Activated CD4-positive, alpha-beta memory T cell treated with anti-CD3 and anti-CD28 coated beads, Interleukin-2, amount 10 ng/mL, durations not matched to agents 7 days and 5 days (primary cell): ENCODE measurements around the gene GPC3. TPM values are rescaled to one million over a fixed set of nuclear protein-coding genes. Genes with fewer than 3 reads are reported as not detected.

Source experiments
- CTCF ChIA-PET: fragments of 350-600 bp; sonication (Branson Sonifier 250); formaldehyde crosslinking; loops from one replicate; lab custom pipeline; 2021; ENCODE audit warnings: antibody characterized with exemption, inconsistent platforms; lab: Charles Lee
- POLR2A ChIA-PET: fragments of 350-600 bp; sonication (Branson Sonifier 250); formaldehyde crosslinking; loops from one replicate; lab custom pipeline; 2021; ENCODE audit warnings: antibody characterized with exemption; lab: Charles Lee
- DNase-seq: peaks from one replicate; pipeline ENCODE4 v3.0.0-alpha.2; 2020
- H3K27ac Mint-ChIP-seq: one replicate; pipeline ENCODE4 v1.8.0; 2021; ENCODE audit warnings: mild to moderate bottlenecking, mixed read lengths
- H3K27me3 Mint-ChIP-seq: one replicate; pipeline ENCODE4 v1.8.0; 2021; ENCODE audit warnings: mixed read lengths
- H3K36me3 Mint-ChIP-seq: one replicate; pipeline ENCODE4 v1.8.0; 2021; ENCODE audit warnings: low read depth, mixed read lengths
- H3K4me1 Mint-ChIP-seq: one replicate; pipeline ENCODE4 v1.8.0; 2021; ENCODE audit warnings: mixed read lengths
- H3K4me3 Mint-ChIP-seq: one replicate; pipeline ENCODE4 v1.8.0; 2021; ENCODE audit warnings: mild to moderate bottlenecking, mixed read lengths
- H3K9me3 Mint-ChIP-seq: one replicate; pipeline ENCODE4 v1.8.0; 2021; ENCODE audit warnings: mixed read lengths
- total RNA-seq, 2 experiments: library from RNA; stranded (reverse); gene quantifications; one replicate each; pipeline ENCODE4 v1.2.3, GENCODE V29; 2021

Gene GPC3
- total RNA-seq, 2 experiments from 2014 or later = 0.08 to 0.13 TPM

- Mint-ChIP-seq H3K9me3 (no peaks in the 10 kb centered on the region), H3K27ac (no peak overlapping the region), H3K4me3 (no peak overlapping the region), H3K27me3 (no peaks in the 10 kb centered on the region), H3K4me1 (no peaks in the 10 kb centered on the region), H3K36me3 (no peaks in the 10 kb centered on the region)
- ChIA-PET CTCF (no interaction called here), POLR2A (no interaction called here)
- DNase-seq = no peak
Measured at GRCh38 chrX:133576876-133577275, 408.5 kb downstream of the GPC3 start.

GRCh38 chrX:133575501-133576136 is 409.8 kb downstream of the GPC3 start:
- CTCF ChIA-PET = no interaction called here
- Mint-ChIP-seq H3K27ac (no peak overlapping the region), H3K4me3 (no peak overlapping the region), H3K27me3 (no peaks in the 10 kb centered on the region), H3K9me3 (no peaks in the 10 kb centered on the region), H3K36me3 (no peaks in the 10 kb centered on the region), H3K4me1 (no peaks in the 10 kb centered on the region)
- POLR2A ChIA-PET = no interaction called here
- no peak for DNase-seq

GRCh38 chrX:133574716-133575115 is 410.7 kb downstream of the GPC3 start:
- H3K36me3 Mint-ChIP-seq = no peaks in the 10 kb centered on the region
- POLR2A ChIA-PET = no interaction called here

GRCh38 chrX:133570549-133570948 is 414.8 kb downstream of the GPC3 start:
- ChIA-PET CTCF (no interaction called here), POLR2A (no interaction called here)
- H3K4me3 Mint-ChIP-seq = no peak overlapping the region
- no peak overlapping the region for H3K27ac Mint-ChIP-seq
- H3K36me3 Mint-ChIP-seq = no peaks in the 10 kb centered on the region
- no peaks in the 10 kb centered on the region for H3K4me1 Mint-ChIP-seq
- no peak for DNase-seq
- no peaks in the 10 kb centered on the region for H3K27me3 Mint-ChIP-seq
- no peaks in the 10 kb centered on the region for H3K9me3 Mint-ChIP-seq

More at GRCh38 chrX:133574716-133575115, 410.7 kb downstream of the GPC3 start:
- H3K9me3 Mint-ChIP-seq = no peaks in the 10 kb centered on the region
- H3K27me3 Mint-ChIP-seq = no peaks in the 10 kb centered on the region
- H3K4me3 Mint-ChIP-seq = no peak overlapping the region
- CTCF ChIA-PET = no interaction called here
- no peak for DNase-seq
- H3K4me1 Mint-ChIP-seq = no peaks in the 10 kb centered on the region
- H3K27ac Mint-ChIP-seq = no peak overlapping the region

- H3K4me3 Mint-ChIP-seq = no peak overlapping the region
- no peak overlapping the region for H3K27ac Mint-ChIP-seq
- H3K4me1 Mint-ChIP-seq = no peaks in the 10 kb centered on the region
- ChIA-PET CTCF (no interaction called here), POLR2A (interaction anchor here (0.6 kb wide), 1 partner anchor 990 kb away, joined by 3 read pairs; no protein-coding TSS in a partner anchor)
- DNase-seq = no peak
- no peaks in the 10 kb centered on the region for H3K36me3 Mint-ChIP-seq
- H3K27me3 Mint-ChIP-seq = no peaks in the 10 kb centered on the region
- no peaks in the 10 kb centered on the region for H3K9me3 Mint-ChIP-seq
Measured at GRCh38 chrX:133569217-133569616, 416.2 kb downstream of the GPC3 start.

GRCh38 chrX:133568109-133568508 is 417.3 kb downstream of the GPC3 start:
- no peaks in the 10 kb centered on the region for H3K4me1 Mint-ChIP-seq
- H3K9me3 Mint-ChIP-seq = no peaks in the 10 kb centered on the region
- no peak overlapping the region for H3K27ac Mint-ChIP-seq
- no peak overlapping the region for H3K4me3 Mint-ChIP-seq
- H3K27me3 Mint-ChIP-seq = no peaks in the 10 kb centered on the region
- POLR2A ChIA-PET = no interaction called here
- H3K36me3 Mint-ChIP-seq = no peaks in the 10 kb centered on the region
- CTCF ChIA-PET = no interaction called here
- no peak for DNase-seq

GRCh38 chrX:133566876-133567275 is 418.5 kb downstream of the GPC3 start:
- Mint-ChIP-seq H3K36me3 (no peaks in the 10 kb centered on the region), H3K9me3 (no peaks in the 10 kb centered on the region), H3K4me1 (no peaks in the 10 kb centered on the region), H3K27ac (no peak overlapping the region), H3K4me3 (no peak overlapping the region), H3K27me3 (no peaks in the 10 kb centered on the region)
- ChIA-PET POLR2A (no interaction called here), CTCF (no interaction called here)
- DNase-seq = no peak

GRCh38 chrX:133563705-133564104 is 421.7 kb downstream of the GPC3 start:
- POLR2A ChIA-PET = no interaction called here
- CTCF ChIA-PET = no interaction called here
- Mint-ChIP-seq H3K36me3 (no peaks in the 10 kb centered on the region), H3K27ac (no peak overlapping the region), H3K4me3 (no peak overlapping the region), H3K4me1 (no peaks in the 10 kb centered on the region), H3K27me3 (no peaks in the 10 kb centered on the region), H3K9me3 (no peaks in the 10 kb centered on the region)
- DNase-seq = no peak

- H3K36me3 Mint-ChIP-seq = no peaks in the 10 kb centered on the region
- no peak overlapping the region for H3K4me3 Mint-ChIP-seq
Measured at GRCh38 chrX:133561251-133561650, 424.1 kb downstream of the GPC3 start.

GRCh38 chrX:133559909-133560308 is 425.5 kb downstream of the GPC3 start:
- H3K36me3 Mint-ChIP-seq = no peaks in the 10 kb centered on the region
- no peaks in the 10 kb centered on the region for H3K27me3 Mint-ChIP-seq
- POLR2A ChIA-PET = no interaction called here

More at GRCh38 chrX:133561251-133561650, 424.1 kb downstream of the GPC3 start:
- DNase-seq = no peak
- ChIA-PET POLR2A (no interaction called here), CTCF (no interaction called here)
- no peaks in the 10 kb centered on the region for H3K9me3 Mint-ChIP-seq
- no peaks in the 10 kb centered on the region for H3K4me1 Mint-ChIP-seq
- no peak overlapping the region for H3K27ac Mint-ChIP-seq
- no peaks in the 10 kb centered on the region for H3K27me3 Mint-ChIP-seq

GRCh38 chrX:133555782-133556458 is 429.5 kb downstream of the GPC3 start:
- DNase-seq = no peak
- Mint-ChIP-seq H3K27ac (no peak overlapping the region), H3K36me3 (no peaks in the 10 kb centered on the region), H3K4me3 (no peak overlapping the region), H3K9me3 (no peaks in the 10 kb centered on the region), H3K27me3 (no peaks in the 10 kb centered on the region), H3K4me1 (no peaks in the 10 kb centered on the region)
- POLR2A ChIA-PET = no interaction called here
- CTCF ChIA-PET = no interaction called here

More at GRCh38 chrX:133559909-133560308, 425.5 kb downstream of the GPC3 start:
- CTCF ChIA-PET = no interaction called here
- no peaks in the 10 kb centered on the region for H3K4me1 Mint-ChIP-seq
- DNase-seq = no peak
- H3K4me3 Mint-ChIP-seq = no peak overlapping the region
- H3K9me3 Mint-ChIP-seq = no peaks in the 10 kb centered on the region
- H3K27ac Mint-ChIP-seq = no peak overlapping the region

GRCh38 chrX:133550665-133551485 is 434.5 kb downstream of the GPC3 start:
- no peak for DNase-seq
- POLR2A ChIA-PET = no interaction called here
- Mint-ChIP-seq H3K36me3 (no peaks in the 10 kb centered on the region), H3K4me1 (no peaks in the 10 kb centered on the region), H3K9me3 (no peaks in the 10 kb centered on the region), H3K27me3 (no peaks in the 10 kb centered on the region), H3K4me3 (no peak overlapping the region), H3K27ac (no peak overlapping the region)
- CTCF ChIA-PET = no interaction called here

- H3K27me3 Mint-ChIP-seq = no peaks in the 10 kb centered on the region
- H3K27ac Mint-ChIP-seq = no peak overlapping the region
- no peak for DNase-seq
- POLR2A ChIA-PET = no interaction called here
- H3K4me3 Mint-ChIP-seq = no peak overlapping the region
- no peaks in the 10 kb centered on the region for H3K9me3 Mint-ChIP-seq
- H3K4me1 Mint-ChIP-seq = no peaks in the 10 kb centered on the region
- CTCF ChIA-PET = no interaction called here
- no peaks in the 10 kb centered on the region for H3K36me3 Mint-ChIP-seq
Measured at GRCh38 chrX:133549295-133549933, 436.0 kb downstream of the GPC3 start.
